Left ventricle myocardium inferior (tissue), 1 donor: ENCODE data around the gene GAL3ST2. TPM values are rescaled to one million over a fixed set of nuclear protein-coding genes. Genes with fewer than 3 reads are reported as not detected.
"Not testable (repeated sequence)": the region's sequence is repeated elsewhere in the genome, so short reads cannot be mapped to it uniquely, and the experiment has no call there.

Source experiments
- DNase-seq: peaks from one replicate; pipeline ENCODE4 v3.0.0-alpha.2; 2020
- H3K27ac ChIP-seq: fragments of 200-600 bp; replicated peaks from 2 replicates; pipeline ENCODE4 v1.8.0; 2021
- H3K27me3 ChIP-seq: fragments of 200-600 bp; 2 replicates; pipeline ENCODE4 v1.8.0; 2021; ENCODE audit warnings: low read depth
- H3K36me3 ChIP-seq: fragments of 200-600 bp; 2 replicates; pipeline ENCODE4 v1.8.0; 2021
- H3K4me1 ChIP-seq: fragments of 200-600 bp; 2 replicates; pipeline ENCODE4 v1.8.0; 2021
- H3K4me3 ChIP-seq: fragments of 200-600 bp; 2 replicates; pipeline ENCODE4 v1.8.0; 2021; ENCODE audit warnings: mild to moderate bottlenecking, moderate library complexity
- H3K9me3 ChIP-seq: fragments of 200-600 bp; replicated peaks from 2 replicates; pipeline ENCODE4 v1.8.0; 2021
- CTCF ChIP-seq: fragments of 200-600 bp; IDR thresholded peaks from 2 replicates; pipeline ENCODE4 v1.8.0; 2021; ENCODE audit warnings: antibody characterized with exemption, mild to moderate bottlenecking, borderline replicate concordance
- intact Hi-C: fragments of 100-400 bp; cut with micrococcal nuclease; formaldehyde crosslinking; loops from one replicate; pipeline ENCODE4 v1.11.0; 2022
- total RNA-seq: library from RNA; stranded (reverse); fragmentation: NEBNext Ultra II Directional; extraction: Animal tissue kit (Norgen Biotek cat#: 25700); gene quantifications from one replicate; pipeline ENCODE4 v1.2.1, GENCODE V29; 2021
- donor health status: DM: no; HTN: yes; CAD: no; lungs with severe emphysema.

Gene GAL3ST2
- total RNA-seq, 1 donor from 2014 or later = not detected

GRCh38 chr2:241780939-241781569, 4.4 kb downstream of the GAL3ST2 start:
- Histone ChIP-seq H3K27me3 (peaks cover 20% of the 10 kb centered on the region), H3K4me3 (no peak overlapping the region), H3K9me3 (peaks cover 8% of the 10 kb centered on the region), H3K4me1 (no peaks in the 10 kb centered on the region), H3K36me3 (no peaks in the 10 kb centered on the region), H3K27ac (no peak overlapping the region)
- intact Hi-C loops = no loop called here
- TF ChIP-seq CTCF = no peak
- no peak for DNase-seq

GRCh38 chr2:241782053-241782452, 5.4 kb downstream of the GAL3ST2 start:
- H3K36me3 ChIP-seq, H3K4me1 ChIP-seq, H3K9me3 ChIP-seq, H3K27ac ChIP-seq, H3K4me3 ChIP-seq, intact Hi-C loops, DNase-seq: not testable (repeated sequence)
- peaks cover 10% of the 10 kb centered on the region for H3K27me3 ChIP-seq

- DNase-seq = no peak
- Histone ChIP-seq H3K9me3 (no peaks in the 10 kb centered on the region), H3K27ac (no peak overlapping the region), H3K36me3 (no peaks in the 10 kb centered on the region), H3K4me3 (no peak overlapping the region), H3K27me3 (no peaks in the 10 kb centered on the region), H3K4me1 (peaks cover 6% of the 10 kb centered on the region)
- no peak for TF ChIP-seq CTCF
- intact Hi-C loops = no loop called here
These were observed 11.5 kb downstream of the GAL3ST2 start for GRCh38 chr2:241788135-241788534.

GRCh38 chr2:241788572-241788971, 11.9 kb downstream of the GAL3ST2 start:
- TF ChIP-seq CTCF = no peak
- peaks cover 6% of the 10 kb centered on the region for H3K4me1 ChIP-seq
- intact Hi-C loops = no loop called here
- H3K36me3 ChIP-seq = no peaks in the 10 kb centered on the region
- H3K27ac ChIP-seq = no peak overlapping the region
- no peak overlapping the region for H3K4me3 ChIP-seq
- no peak for DNase-seq
- no peaks in the 10 kb centered on the region for H3K27me3 ChIP-seq
- no peaks in the 10 kb centered on the region for H3K9me3 ChIP-seq

DNA sequence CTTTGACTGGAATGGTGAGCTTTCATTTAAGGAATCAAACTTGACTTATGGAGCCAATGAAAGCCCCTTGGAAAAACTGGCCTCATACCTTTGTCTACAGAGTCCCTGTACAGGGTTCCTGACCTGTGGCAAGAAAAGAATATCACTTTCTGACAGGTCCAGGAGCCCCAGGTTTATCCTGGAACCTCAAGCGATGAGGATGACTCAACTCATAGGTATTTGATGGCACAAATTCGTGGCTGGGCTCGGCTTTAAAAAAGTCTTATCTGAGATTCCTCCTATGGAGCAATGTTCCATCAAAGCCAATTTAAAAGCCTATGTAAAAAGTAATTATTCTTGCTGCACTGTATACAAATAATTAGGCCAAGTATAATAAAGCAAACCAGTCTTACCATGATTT, 14.8 kb downstream of the GAL3ST2 start:
- intact Hi-C loops, H3K27me3 ChIP-seq: not testable (repeated sequence)

DNA sequence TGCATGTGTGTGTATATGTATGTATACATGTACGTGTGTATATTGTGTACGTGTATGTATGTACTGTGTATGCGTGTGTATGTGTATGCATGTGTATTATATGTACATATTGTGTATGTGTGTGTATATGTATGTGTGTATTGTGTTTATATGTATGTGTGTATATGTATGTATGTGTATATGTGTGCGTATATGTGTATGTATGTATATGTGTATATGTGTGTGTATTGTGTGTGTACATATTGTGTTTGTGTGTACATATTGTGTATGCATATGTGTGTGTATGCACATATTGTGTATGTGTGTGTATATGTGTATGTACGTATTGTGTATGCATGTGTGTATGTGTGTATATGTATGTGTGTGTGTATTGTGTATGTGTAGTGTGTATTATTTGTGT, 16.8 kb downstream of the GAL3ST2 start:
- peaks cover 8% of the 10 kb centered on the region for H3K27me3 ChIP-seq
- no peak overlapping the region for H3K4me3 ChIP-seq
- H3K4me1 ChIP-seq = peaks cover 6% of the 10 kb centered on the region
- no peaks in the 10 kb centered on the region for H3K9me3 ChIP-seq
- DNase-seq = no peak
- intact Hi-C loops = no loop called here
- no peaks in the 10 kb centered on the region for H3K36me3 ChIP-seq
- no peak overlapping the region for H3K27ac ChIP-seq
- TF ChIP-seq CTCF = no peak

More for the DNA sequence above, 14.8 kb downstream of the GAL3ST2 start:
- H3K27ac ChIP-seq, H3K36me3 ChIP-seq, DNase-seq, H3K4me3 ChIP-seq, H3K4me1 ChIP-seq, H3K9me3 ChIP-seq: not testable (repeated sequence)
